ENCODE measurements around the gene PHETA1.
"Not testable (repeated sequence)": the region's sequence is repeated elsewhere in the genome, so short reads cannot be mapped to it uniquely, and the experiment has no call there.

Gene PHETA1

GRCh38 chr12:111347891-111348644 is 20.8 kb downstream of the PHETA1 start:
- DNase-seq: no peak

GRCh38 chr12:111344254-111344875 is 24.5 kb downstream of the PHETA1 start:
- no peak for DNase-seq

GRCh38 chr12:111343181-111343580 is 25.7 kb downstream of the PHETA1 start:
- DNase-seq: no peak

GRCh38 chr12:111342376-111342775 is 26.5 kb downstream of the PHETA1 start:
- no peak for DNase-seq

GRCh38 chr12:111341426-111342065 is 27.3 kb downstream of the PHETA1 start:
- DNase-seq: no peak

GRCh38 chr12:111340680-111341079 is 28.2 kb downstream of the PHETA1 start:
- DNase-seq: not testable (repeated sequence)

- DNase-seq: no peak
Observed at GRCh38 chr12:111340231-111340630, 28.7 kb downstream of the PHETA1 start.

- DNase-seq: no peak
Observed at GRCh38 chr12:111339321-111339938, 29.5 kb downstream of the PHETA1 start.

- DNase-seq: no peak
Observed at GRCh38 chr12:111338096-111338495, 30.8 kb downstream of the PHETA1 start.

- DNase-seq: no peak
Observed at GRCh38 chr12:111337371-111337770, 31.5 kb downstream of the PHETA1 start.

GRCh38 chr12:111336411-111336810 is 32.5 kb downstream of the PHETA1 start:
- DNase-seq: not testable (repeated sequence)

GRCh38 chr12:111335811-111336210 is 33.1 kb downstream of the PHETA1 start:
- no peak for DNase-seq

GRCh38 chr12:111335301-111335700 is 33.6 kb downstream of the PHETA1 start:
- not testable (repeated sequence) for DNase-seq

- DNase-seq: no peak
Observed at GRCh38 chr12:111334393-111334915, 34.4 kb downstream of the PHETA1 start.

GRCh38 chr12:111330800-111331752 is 37.8 kb downstream of the PHETA1 start:
- DNase-seq: no peak

- no peak for DNase-seq
Observed at GRCh38 chr12:111328138-111328537, 40.8 kb downstream of the PHETA1 start.

- no peak for DNase-seq
Observed at GRCh38 chr12:111327474-111327873, 41.4 kb downstream of the PHETA1 start.

- DNase-seq: no peak
Observed at GRCh38 chr12:111322336-111323250, 46.3 kb downstream of the PHETA1 start.

GRCh38 chr12:111321317-111321716 is 47.6 kb downstream of the PHETA1 start:
- no peak for DNase-seq

GRCh38 chr12:111320258-111321050 is 48.4 kb downstream of the PHETA1 start:
- DNase-seq: no peak
